ENCODE data around the gene CLEC18B.
"Not testable (repeated sequence)": the region's sequence is repeated elsewhere in the genome, so short reads cannot be mapped to it uniquely, and the experiment has no call there.

Gene CLEC18B

DNA sequence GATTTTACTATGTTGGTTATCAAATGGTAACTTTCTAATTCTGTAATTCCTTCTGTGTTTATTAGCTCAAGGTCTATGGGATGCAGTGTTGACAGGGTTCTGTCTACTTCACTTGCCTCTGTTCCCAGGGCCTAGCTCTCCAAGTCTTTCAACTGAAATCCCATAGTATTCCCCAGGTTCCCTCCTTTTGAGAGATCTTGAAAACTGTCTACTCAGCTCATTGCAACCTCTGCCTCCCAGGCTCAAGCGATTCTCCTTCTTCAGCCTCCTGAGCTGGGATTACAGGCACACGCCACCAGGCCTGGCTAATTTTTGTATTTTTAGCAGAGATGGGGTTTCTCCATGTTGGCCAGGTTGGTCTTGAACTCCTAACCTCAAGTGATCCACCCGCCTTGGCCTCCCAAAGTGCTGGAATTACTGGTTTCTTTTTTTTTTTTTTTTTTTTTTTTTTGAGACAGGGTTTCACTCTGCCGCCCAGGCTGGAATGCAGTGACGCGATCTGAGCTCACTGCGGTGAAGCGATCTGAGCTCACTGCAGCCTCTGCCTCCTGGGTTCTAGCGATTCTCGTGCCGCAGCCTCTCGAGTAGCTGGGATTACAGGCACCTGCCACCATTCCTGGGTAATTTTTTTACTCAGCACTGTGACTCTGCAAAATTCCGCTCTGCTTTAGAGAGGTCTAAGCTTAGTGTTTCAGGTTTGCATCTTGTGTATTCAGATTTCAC, 22.5 kb upstream of the CLEC18B start:
- not testable (repeated sequence) for DNase-seq

DNA sequence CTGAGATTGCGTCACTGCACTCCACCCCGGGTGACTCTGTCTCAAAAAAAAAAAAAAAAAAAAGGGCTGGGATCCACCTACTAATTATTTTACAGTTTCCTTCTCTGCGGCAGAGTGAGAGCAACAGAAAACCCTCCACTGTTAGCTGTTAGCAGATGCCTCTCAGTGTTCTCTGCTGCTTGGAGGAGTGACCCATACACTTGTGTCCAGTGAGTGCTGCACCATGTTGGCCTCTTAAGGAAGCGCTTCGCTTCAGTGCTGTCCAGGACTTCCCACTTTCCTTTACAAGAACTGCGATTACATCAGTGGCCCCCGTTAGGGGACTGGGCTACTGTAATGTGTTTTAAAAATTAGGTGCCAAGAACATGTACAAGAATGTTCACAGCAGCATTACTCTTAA, 18.4 kb upstream of the CLEC18B start:
- no peak for DNase-seq

DNA sequence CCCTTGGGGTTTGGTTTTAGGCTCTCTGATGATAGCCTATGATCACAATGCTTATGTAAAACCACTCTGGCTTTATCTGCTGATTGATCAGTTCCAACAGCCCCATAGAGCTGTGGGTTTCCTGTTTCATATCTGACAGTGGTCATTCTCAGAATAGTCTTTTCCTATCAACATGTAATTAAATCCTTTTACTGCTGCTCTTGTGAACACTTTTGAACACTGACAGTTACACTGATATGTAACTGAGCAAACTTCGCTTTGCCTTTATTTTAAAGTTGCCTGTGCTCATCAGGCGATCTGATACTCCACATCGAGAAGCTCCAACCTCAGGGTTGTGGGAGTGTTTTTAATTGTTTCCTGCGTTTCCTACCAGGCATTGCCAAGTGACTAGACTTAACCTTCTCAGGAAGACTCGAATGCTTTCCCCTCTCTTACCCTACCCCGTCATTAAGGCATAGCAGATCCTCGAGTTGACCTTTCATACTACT, 17.3 kb upstream of the CLEC18B start:
- DNase-seq, result peak; percentile 75 to 78

DNA sequence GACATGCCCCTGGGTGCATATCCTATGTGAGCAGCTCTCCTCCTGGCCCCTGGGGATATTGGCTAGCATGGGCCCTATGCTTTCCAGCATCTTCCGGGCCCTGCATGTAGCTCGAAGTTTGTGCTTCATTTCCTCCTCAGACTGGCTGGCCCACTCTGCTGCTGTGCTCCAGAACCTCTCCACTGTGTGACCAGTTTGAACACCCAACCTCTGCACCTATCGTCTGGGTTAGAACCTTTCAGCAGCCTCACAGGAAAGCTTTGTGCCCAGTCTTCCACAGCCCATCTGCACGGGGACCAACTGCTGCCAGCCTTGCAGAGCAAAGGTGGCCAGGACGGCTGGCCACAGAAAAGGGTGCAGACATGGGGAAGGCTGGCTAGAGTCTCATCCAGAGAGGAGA, 10.2 kb upstream of the CLEC18B start:
- no peak for DNase-seq

DNA sequence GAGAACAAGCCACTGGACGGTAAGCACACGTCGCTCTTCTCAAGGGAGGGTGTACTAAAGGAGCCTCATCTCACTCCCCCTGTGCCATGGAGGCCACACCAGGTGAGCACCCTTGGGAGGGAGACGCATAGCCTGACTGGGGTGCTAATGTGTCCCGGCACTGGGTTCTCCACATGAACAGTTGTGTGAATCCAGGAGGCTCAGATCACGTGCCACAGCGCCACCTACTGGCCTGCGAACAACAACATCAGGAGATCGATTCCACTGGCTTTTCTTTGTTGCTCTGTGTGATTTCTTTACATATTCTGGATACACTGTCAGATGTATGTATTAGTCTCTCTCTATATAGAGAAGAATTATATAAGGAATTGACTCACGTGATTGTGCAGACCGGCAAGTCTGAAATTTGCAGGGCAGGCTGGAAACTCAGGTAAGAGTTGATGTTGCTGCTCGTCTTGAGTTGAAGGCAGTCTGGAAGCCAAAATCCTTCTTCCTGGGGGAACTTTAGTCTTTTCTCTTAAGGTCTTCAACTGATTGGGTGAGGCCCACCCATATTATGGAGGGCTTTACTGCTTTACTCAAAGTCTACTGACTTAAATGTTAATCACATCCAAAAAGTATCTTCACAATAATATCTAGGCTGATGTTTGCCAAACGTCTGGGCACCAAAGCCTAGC, 8.9 kb upstream of the CLEC18B start:
- DNase-seq, result peak; percentile 61 to 63

DNA sequence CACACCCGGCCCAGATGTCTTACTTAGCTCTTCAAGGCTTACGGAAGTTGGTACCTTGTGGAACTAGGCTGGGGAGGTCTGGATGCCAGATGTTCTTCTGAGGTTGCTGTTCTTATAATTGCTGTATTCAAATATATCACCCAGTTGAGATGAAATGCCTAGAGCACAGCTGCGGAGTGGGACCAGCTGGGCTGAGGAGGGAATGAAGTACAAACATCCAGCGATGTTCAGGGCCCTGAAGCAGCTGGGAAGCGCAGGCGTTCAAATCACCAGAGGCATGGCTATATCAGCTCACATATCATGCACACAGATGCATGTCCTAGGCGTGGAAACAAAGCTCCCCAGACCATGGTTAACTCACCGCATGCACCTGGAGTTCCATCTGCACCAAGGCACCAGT, 7.2 kb upstream of the CLEC18B start:
- not testable (repeated sequence) for DNase-seq

DNA sequence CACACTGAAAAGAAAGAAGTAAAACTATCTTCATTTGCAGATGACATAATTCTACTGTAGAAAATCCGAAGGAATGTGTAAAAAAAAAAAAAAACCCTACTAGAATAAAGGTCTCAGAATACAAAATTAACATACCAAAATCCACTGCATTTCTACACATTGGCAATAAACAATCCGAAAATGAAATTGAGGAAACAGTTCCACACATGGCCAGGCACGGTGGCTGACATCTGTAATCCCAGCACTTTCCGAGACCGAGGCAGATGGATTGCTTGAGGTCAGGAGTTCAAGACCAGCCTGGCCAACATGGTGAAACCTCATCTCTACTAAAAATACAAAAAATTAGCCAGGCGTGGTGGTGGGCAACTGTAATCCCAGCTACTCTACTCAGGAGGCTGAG, 4.5 kb upstream of the CLEC18B start:
- not testable (repeated sequence) for DNase-seq

DNA sequence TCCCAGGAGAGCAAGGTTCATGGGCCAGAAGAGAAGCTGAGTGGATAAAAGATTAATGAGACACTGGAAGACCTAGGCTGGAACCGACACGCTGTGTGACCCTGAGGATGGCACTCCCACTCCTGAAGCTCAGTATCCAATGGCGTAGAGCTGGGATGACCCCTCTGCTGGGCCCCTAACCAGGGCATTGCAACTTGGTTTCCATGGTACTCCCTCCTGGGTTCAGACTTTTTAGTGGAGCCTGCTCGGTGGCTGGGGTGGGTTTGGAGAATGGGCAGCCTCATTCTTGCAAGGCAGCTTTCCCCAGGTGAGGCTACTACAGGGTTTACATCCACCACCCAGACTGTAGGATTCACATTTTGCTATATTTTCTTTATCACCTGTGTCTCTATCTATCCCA, 2.4 kb upstream of the CLEC18B start:
- DNase-seq, result not testable (repeated sequence)

DNA sequence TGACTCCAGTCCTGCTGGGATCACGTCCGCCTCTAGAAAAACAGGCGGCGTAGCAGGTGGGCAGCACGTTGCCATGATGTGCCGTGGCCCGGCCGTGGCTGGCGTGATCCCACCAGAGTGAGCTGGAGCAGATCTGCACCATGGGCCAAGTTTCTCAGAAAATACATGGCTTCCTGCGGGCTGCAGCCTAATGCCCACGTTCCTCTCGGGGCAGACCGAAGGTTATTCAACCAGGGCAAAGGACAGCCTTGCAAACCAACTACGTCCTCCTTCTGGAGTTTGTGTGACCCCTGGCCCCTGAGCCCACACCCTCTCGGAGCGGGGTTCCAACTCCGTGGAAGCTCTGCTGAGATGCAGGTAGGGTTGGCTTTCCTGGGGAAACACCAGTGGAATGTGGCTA, 808 bp upstream of the CLEC18B start:
- DNase-seq, result not testable (repeated sequence)

DNA sequence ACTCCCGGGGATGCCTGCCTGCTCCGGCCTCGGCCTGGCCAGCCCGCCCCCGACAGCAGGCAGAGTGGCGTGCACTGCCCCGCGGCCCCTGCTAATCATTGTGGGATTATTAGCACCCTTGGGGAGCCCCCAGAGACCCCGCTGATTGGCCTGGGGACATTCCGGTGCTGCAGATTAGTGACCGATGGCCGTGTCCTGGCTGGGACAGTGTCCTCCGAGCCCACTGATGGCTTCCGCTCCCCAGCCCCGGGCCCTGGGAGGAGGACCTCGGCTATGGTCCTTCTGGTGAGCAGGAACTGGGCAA, 156 bp upstream of the CLEC18B start:
- not testable (repeated sequence) for DNase-seq

DNA sequence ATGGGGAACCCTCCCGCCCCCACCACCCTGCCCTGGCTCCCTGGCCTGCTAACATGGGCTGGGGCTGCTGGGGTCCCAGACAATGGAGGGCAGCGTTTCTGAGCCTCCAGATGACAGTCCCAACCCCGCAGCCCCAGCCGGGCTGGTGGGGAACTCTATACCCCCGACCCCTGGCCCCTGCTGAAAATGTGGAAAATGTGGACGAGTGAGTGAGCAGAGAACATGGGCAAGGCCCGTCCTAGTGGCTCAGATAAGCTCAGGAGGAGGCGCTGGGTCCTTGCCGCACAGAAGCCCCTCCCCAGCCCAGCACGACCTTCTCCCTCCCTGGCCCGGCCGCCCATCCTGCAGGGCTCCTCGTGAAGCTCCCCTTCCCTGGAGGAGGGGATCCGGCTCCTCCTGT, 1.5 kb downstream of the CLEC18B start:
- not testable (repeated sequence) for DNase-seq

DNA sequence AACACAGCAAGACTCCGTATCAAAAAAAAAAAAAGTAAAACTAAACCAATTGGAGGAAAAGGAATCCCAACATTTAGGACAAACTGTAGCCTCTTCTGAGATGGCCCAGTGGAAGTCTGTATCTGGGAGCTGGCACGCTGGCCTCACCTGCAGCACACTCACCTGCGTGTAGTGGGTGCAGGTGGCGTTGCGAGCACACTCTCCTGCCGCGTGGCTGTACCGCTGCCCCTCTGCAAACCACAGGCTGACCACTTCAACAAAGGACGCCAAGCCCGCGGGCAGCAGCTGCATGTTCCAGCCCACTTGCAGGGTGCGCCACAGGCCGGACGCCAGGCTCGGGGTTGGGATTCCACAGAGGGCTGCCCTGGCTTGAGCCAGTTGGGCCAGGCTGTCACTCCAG, 3.4 kb downstream of the CLEC18B start:
- DNase-seq, result not testable (repeated sequence)

DNA sequence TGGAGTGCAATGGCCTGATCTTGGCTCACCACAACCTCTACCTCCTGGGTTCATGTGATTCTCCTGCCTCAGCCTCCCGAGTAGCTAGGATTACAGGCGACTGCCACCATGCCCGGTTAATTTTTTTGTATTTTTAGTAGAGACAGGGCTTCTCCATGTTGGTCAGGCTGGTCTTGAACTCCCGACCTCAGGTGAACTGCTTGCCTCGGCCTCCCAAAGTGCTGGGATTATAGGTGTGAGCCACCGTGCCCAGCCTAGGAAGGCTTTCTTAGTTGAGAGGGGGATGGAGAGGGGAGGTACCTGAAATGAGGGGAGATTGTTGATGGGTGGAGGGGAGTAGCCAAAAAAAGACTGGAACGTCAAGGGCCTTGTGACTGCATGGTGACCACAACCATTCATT, 7.4 kb downstream of the CLEC18B start:
- not testable (repeated sequence) for DNase-seq

DNA sequence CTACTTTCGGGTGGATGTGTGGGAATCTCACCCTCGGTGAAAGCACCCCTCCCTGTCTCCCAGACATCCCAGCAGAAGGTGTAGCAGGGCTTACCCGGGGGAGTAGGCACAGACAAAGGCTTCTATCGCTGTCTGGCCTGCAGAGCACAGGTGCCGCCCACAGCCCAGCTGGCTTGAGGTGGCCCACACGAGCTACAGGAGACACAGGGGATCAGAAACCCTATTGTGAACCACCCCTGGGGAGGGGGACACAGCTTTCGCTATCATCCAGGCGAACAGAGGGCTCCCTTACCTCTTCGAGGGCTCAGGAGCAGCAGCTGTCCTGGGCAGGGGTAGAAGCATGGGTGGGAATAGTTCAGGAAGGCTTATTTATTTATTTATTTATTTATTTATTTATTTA, 7.8 kb downstream of the CLEC18B start:
- not testable (repeated sequence) for DNase-seq

DNA sequence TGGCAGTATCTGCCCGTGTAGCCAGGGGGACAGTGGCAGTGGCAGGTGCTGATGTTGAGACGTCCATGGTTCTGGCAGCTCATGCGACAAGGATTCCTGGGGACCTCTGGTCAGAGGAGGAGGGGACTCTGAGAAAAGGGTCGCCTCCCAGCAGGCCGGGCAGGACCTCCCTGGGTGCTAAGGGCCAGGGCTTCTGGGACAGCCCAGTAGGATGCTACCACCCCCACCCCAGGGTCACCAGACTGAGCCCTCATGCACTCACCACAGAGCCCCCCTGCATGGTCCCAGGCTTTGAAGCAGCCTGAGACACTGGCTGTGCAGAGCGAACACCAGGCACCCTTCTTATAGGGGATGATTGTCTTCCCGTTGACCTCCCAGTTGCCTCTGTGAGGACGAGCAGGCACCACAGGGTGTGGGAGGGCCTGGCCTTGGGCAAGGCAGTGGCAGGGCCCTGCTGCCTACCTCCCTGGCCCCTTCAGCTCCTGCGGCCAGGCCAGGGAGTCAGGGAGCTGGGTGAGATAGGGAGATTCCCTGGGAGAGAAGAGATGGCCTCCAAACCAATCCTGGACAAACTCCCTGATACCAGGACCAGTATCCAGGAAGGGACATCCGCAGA, 8.4 kb downstream of the CLEC18B start:
- DNase-seq, result not testable (repeated sequence)

DNA sequence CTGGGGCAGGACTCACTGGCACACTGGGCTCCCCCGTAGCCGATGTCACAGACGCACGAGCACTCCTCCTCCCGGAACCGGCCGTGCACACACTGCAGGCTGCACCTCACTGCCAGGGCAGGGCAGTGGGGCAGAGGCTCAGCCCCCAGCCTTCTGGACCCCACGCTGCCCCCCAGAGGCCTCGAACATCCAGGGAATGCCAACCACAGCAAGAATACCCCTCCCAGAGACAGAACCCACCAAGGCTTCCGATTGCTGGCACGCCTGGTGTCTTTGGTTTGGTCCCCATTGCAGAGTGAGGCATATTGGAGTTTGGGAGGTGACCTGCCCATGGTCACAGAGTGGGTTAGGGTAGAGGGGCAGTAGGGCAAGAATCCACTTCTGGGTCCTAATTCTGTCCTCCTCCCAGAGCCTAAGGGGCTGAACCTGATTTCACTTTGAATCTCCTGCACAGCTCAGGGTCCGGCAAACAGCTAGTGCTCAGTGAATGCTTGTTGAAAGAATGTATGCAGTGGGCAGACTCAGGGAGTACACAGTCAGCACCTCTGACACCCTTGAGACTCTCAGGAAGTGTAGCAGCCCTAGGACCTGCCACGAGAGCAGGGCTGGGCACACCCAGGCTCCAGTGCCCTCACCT, 9.0 kb downstream of the CLEC18B start:
- DNase-seq, result not testable (repeated sequence)

DNA sequence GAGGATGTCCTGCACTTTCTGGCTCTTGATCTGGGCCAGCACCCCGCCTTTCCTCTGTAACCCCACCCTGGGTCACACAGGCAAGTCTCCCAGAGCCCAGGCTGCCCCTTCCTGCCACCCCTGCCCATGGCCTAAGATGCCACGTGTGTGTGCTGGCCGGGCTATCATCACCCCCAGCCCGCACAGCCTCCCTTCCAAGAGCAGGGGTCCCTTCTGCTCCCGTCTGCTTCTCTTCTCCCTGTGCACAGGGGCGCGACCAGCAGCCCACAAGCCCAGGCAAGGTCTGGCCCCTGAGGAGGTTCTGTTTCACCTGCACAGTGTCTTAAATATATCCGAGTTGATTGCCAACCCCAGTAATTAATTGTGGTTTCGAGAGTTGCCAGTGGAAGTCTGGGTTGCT, 10.3 kb downstream of the CLEC18B start:
- DNase-seq, result not testable (repeated sequence)

DNA sequence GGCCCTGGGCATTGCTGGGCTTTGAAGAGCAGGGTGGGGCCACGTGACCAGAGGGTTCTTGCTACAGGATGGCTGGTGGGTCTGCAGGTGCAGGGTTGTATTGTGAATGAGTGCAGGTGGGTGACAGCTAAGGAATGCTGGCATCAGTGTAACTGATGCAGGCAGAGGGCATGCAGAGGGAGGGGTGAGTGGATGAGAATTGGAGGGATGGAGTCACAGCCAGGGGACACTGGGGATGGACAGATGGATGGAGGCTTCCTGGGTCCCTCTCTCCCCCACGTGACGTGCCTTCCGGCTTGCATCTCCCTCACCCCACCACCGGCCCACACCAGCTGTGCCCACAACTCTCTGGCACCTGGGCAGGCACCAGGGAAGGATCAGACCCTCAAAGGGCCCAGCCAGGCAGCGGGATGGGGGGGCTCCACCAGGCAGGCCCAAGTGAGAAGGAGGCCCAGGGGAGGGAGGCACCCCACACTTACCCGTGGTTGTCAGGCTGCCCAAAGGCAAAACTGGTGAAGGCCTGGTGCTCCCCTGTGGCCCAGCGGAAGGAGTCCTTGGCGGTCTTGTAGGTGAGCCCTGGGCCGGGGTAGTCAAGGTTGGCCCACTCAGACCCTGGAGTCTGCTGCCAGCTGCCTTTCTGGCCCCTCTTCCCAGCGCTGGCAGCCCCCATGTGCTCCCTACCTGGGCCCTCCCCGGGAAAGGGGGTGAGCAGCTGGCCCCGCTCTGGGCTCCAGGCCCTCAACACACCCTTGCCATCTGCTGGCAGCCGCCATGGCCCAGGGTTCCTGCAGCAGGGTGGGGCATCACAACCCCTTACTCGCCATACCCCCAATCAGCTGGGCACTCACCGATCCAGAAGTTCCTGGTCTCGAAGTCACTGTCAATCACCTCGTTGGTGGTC, 11.0 kb downstream of the CLEC18B start:
- DNase-seq, result not testable (repeated sequence)

DNA sequence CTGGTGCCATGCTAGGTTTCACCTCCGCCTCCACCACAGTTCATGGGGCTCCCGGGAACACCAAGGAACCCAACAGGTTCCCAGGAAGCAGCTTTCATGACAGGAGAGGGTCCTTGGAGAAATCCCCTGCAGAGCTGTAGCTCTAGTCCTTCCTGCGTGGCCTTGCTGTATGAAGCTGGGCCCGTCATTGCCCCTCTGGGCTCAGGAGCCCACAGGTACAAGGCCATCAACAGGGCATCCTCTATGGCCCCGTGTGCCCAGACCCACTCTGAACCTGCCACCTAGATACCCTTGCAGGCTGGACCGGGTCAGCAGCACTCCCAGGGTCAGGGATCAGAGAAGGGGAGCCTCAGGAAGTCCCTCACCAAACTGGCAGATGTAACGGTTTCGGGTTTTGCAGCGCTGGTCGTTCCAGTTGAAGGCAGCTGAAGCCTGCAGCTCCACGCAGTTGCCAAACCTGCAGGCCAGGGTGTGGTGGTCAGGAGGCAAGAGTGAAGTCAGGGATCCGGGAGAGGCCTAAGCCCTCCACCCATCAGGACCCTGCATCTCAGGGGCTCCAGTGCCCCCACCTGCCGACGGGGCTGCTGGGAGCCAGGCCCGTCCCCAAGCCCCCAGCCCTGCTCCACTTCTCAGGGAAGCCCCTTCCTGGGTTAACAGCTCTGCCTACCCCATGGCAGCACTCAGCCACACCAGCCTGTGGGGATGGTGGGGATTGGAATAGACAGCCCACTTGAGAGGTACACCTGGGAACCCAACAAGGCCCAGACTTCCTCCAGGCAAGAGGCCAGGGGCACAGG, 11.9 kb downstream of the CLEC18B start:
- DNase-seq, result not testable (repeated sequence)

DNA sequence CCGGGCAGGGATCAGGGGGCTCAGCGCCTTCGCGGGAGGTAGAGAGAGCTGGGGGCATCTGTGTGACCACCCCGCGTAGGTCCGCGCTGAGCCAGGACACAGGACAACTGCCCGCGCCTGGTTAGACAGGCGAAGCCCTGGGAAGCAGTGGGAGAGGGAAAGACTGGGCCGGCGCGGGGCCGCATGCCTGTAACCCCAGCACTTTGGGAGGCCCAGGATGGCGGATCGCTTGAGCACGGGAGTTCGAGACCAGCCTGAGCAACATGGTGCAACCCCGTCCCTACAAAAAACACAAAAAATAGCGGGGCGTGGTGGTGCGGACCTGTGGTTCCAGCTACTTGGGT, 13.9 kb downstream of the CLEC18B start:
- DNase-seq, result not testable (repeated sequence)

DNA sequence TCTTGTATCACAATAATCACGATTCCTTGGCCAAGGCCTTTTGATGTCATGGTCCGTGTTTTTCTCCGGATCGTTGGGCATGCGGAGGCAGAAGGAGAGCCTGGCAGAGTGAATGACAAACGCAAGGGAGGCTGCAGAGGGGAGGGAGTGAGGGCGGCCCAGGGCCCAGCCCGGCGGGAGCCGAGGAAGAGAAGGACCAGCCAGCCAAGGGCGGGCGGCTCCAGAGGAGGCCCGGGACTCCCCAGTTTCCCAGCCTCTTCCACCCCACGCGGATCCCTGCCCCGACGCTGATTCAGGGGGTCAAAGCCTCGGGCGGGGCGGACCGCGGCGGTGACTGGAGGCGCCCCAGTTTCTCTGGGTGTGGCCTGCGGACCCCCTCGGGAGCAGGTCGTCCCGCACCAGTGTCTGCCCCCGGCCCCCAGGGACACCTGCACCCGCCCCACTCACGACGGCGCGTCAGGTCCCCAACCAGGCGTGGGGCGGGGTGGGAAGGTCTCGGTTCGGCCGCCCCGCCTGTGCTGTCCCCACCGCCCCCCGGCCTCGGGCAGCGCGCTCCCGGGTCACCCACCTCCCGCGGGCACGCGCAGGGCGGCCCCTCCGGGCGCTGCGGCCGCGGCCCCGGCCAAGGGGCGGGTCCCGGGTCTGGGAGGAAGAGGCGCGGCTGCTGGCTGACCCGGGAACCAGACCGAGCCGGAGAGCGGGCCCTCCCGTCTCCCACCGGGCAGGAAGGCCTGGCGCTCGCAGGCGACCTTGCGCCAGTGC, 14.5 kb downstream of the CLEC18B start:
- not testable (repeated sequence) for DNase-seq
